ENCODE results near the gene SPPL2B.

GRCh38 chr19:2290441-2291184 lies 37.9 kb upstream of the SPPL2B start:
- TF ChIP-seq POLR2AphosphoS5 (IDR thresholded peaks at IDR 0.05; ENCODE audit: low read depth, low read length): no peak
- no peak for TF ChIP-seq CTCF (IDR thresholded peaks at IDR 0.05)
- TF ChIP-seq SIN3A (IDR thresholded peaks at IDR 0.05; ENCODE audit: borderline replicate concordance, insufficient read depth, low read depth, low read length): no peak

Data from Panc1 (cell line).